ENCODE results near the gene CEL.
"Not testable (repeated sequence)": the region's sequence is repeated elsewhere in the genome, so short reads cannot be mapped to it uniquely, and the experiment has no call there.

Gene CEL

DNA sequence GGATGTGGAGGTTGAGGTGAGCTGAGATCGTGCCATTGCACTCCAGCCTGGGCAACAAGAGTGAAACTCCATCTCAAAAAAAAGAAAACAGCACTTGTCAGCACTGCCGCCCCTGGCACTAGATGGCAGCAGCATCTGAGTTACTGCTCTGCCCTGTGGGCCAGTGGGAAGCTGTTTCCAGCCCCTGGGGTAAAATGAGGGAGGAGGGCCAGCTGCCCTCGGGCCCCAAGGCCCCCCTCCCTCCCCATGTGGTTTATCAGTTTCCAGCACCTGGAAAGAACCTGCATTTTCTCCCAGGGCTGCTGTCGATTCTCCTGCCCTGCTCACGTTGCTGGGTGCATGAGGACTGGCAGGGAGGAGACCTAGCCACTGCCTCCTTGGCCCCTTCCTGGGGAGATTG, 13.2 kb upstream of the CEL start:
- no peak for DNase-seq

- no peak for DNase-seq
Measured at GRCh38 chr9:133049043-133049442, 12.7 kb upstream of the CEL start.

- DNase-seq, result no peak
Measured at GRCh38 chr9:133050142-133050541, 11.6 kb upstream of the CEL start.

GRCh38 chr9:133050781-133051180, 11.0 kb upstream of the CEL start:
- no peak for DNase-seq

DNA sequence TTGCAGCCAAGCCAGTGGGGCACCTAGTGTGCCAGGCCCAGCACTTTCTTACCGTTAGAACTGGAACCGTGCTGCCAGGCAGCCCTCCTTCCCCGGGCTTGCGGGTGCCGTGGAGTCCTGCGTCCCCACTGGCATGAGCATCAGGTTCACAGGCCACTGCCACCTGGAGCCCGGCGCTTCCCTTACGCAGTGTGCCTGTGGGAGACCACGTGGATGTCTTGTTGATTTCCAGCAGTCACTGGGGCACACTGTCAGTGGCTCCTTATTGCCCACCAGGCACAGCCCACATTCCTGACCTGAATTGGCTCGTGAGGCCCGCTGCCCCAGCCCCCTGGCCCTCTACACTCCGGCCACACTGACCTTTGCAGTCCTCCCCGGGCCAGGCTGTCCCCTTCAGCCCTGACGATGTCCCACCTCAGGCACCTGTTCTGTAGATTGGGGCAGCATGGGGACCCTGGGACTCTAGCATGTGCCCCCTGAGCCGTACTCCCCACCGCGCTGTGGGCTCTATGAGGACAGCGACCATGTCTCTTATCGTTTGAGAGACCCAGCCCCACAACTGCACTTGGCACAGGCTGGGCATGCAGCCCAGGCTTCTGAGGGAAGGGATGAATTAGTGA, 10.4 kb upstream of the CEL start:
- no peak for DNase-seq

- no peak for DNase-seq
Measured at GRCh38 chr9:133051966-133052539, 9.7 kb upstream of the CEL start.

DNA sequence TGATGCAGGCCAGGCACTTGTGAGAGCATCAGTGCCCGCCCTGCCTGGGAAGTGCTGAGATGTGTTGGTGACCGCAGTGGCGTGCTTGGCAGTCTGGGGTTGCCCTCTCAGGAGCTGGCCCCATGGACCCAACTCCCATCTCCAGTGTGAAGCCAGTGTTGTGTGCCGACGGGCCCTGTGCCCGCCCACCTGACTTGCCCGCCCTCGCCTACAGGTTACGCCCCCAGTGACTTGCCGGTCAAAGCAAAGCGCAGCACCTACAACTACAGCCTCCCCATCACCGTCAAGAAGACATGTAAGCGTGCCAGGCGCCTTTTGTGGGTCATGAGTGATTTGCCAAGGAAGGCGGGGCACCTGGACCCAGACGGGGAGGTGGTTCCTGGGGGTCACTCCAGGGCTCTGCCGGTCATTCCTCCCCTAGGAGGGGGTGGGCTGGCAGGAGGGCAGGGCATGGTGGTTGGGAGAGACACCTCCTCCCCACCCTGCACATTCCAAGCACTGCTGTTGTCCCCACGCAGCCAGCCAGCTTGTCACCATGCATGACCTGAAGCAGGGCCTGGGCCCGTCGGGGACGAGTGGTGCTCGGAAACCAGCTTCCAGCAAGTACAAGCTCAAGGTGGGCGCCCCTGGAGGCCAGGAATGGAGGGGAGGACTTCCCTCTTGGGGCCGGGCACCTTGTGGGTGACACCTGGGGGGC, 7.4 kb upstream of the CEL start:
- no peak for DNase-seq

GRCh38 chr9:133054966-133055365, 6.8 kb upstream of the CEL start:
- DNase-seq, result no peak

DNA sequence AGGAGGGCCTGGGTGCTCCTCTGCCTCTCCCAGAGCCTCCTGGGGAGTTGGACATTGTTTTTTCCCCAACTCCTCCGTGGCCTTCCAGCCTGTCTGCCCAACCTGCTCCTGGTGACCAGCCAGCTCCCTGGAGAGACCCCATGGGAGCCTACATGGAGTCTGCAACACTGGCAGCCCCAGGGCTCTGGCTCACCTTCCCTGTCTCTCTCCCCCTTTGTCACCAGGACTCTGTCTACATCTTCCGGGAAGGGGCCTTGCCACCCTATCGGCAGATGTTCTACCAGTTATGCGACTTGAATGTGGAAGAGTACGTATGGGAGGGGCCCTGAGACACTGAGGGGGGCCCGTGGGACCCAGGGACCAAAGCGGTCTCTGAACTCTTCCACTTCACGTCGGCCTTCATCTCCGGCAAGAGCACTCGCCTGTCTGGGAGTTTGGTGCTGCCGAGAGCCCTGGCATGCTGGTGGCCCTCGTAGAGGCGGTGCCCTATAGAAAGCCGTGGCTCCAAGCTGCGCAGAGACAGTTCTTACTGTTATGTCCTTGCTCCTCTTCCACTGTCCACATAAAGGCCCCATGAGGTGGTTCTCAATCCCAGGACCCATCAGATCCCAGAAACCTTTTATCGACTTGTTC, 5.9 kb upstream of the CEL start:
- no peak for DNase-seq

DNA sequence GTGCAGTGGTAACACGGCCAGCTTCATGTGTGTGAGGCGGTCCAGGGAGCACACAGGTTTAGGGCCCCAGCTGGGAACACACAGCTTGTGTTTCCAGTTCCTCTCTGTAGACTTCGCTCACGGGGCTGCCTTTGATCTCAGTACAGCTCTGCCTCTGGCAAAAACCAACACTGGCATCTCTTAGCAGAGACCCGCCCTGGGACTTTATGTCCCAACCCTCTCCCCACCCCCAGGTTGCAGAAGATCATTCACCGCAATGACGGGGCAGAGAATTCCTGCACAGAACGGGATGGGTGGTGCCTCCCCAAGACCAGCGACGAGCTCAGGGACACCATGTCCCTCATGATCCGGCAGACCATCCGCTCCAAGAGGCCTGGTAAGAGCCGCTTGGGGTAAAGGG, 5.2 kb upstream of the CEL start:
- DNase-seq, result no peak

GRCh38 chr9:133057006-133057405, 4.8 kb upstream of the CEL start:
- no peak for DNase-seq

DNA sequence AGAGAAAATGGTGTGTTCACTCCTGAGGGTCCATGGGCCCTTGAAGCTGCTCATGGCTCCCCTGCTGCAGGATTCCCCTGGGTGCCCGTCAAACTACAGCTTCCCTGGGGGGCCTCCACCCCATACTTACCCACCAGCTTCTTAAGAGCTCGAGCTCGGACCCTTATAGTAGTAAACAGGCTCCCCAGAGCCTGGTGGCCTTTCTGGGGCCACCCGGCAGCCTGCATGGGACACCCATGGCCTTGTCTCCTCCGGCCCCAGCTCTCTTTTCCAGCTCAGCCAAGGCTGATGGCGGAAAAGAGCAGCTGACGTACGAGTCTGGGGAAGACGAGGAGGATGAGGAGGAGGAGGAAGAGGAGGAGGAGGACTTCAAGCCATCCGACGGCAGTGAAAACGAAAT, 4.2 kb upstream of the CEL start:
- DNase-seq, result no peak

DNA sequence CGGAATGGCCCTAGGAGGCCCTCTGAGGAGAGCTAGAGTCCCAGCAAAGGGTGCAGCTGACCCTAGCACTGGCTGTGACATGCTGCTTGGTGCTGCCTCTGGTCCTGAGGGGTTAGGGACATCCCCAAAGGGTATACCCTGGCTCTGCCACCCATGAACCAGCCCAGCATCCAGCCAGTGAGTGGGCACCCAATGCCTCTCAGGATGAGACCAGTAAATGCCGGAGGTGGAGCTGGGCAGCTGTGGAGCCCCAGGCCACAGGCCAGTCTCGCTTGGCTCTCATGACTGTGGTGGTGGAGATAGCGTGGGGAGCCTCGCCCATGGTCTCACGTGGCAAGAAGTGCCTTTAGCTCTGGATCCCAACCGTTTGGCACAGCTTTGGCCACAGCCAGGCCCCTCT, 3.7 kb upstream of the CEL start:
- no peak for DNase-seq

- no peak for DNase-seq
Measured at GRCh38 chr9:133058550-133059320, 3.0 kb upstream of the CEL start.

- no peak for DNase-seq
Measured at GRCh38 chr9:133059623-133060022, 2.2 kb upstream of the CEL start.

- no peak for DNase-seq
Measured at GRCh38 chr9:133060417-133060841, 1.4 kb upstream of the CEL start.

DNA sequence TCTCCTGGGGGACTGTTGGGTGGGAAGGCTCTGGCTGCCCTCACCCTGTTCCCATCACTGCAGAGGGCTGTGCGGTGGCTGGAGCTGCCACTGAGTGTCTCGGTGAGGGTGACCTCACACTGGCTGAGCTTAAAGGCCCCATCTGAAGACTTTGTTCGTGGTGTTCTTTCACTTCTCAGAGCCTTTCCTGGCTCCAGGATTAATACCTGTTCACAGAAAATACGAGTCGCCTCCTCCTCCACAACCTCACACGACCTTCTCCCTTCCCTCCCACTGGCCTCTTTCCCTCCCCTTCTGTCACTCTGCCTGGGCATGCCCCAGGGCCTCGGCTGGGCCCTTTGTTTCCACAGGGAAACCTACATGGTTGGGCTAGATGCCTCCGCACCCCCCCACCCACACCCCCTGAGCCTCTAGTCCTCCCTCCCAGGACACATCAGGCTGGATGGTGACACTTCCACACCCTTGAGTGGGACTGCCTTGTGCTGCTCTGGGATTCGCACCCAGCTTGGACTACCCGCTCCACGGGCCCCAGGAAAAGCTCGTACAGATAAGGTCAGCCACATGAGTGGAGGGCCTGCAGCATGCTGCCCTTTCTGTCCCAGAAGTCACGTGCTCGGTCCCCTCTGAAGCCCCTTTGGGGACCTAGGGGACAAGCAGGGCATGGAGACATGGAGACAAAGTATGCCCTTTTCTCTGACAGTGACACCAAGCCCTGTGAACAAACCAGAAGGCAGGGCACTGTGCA, 590 bp upstream of the CEL start:
- not testable (repeated sequence) for DNase-seq

- DNase-seq, result not testable (repeated sequence)
Measured at GRCh38 chr9:133062569-133062968, 788 bp downstream of the CEL start.

DNA sequence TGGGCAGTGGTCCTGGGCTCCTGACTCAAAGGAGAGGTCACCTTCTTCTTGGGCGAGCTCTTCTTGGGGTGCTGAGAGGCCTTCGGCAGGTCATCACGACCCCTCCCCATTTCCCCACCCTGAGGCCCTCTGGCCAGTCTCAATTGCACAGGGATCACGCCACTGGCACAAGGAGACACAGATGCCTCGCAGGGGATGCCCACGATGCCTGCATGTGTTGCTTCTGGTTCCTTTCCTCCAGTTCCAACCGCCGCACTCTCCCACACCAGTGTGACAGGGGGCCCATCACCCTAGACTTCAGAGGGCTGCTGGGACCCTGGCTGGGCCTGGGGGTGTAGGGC, 1.3 kb downstream of the CEL start:
- DNase-seq, result no peak

DNA sequence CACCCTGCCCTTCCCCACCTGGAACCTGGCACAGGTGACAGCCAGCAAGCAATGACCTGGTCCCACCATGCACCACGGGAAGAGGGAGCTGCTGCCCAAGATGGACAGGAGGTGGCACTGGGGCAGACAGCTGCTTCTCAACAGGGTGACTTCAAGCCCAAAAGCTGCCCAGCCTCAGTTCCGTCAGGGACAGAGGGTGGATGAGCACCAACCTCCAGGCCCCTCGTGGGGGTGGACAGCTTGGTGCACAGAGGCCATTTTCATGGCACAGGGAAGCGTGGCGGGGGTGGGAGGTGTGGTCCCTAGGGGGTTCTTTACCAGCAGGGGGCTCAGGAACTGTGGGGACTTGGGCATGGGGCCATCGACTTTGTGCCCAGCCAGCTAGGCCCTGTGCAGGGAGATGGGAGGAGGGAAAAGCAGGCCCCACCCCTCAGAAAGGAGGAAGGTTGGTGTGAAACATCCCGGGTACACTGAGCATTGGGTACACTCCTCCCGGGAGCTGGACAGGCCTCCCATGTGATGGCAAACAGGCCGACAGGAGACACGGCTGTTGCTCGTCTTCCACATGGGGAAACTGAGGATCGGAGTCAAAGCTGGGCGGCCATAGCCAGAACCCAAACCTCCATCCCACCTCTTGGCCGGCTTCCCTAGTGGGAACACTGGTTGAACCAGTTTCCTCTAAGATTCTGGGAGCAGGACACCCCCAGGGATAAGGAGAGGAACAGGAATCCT, 1.9 kb downstream of the CEL start:
- no peak for DNase-seq

DNA sequence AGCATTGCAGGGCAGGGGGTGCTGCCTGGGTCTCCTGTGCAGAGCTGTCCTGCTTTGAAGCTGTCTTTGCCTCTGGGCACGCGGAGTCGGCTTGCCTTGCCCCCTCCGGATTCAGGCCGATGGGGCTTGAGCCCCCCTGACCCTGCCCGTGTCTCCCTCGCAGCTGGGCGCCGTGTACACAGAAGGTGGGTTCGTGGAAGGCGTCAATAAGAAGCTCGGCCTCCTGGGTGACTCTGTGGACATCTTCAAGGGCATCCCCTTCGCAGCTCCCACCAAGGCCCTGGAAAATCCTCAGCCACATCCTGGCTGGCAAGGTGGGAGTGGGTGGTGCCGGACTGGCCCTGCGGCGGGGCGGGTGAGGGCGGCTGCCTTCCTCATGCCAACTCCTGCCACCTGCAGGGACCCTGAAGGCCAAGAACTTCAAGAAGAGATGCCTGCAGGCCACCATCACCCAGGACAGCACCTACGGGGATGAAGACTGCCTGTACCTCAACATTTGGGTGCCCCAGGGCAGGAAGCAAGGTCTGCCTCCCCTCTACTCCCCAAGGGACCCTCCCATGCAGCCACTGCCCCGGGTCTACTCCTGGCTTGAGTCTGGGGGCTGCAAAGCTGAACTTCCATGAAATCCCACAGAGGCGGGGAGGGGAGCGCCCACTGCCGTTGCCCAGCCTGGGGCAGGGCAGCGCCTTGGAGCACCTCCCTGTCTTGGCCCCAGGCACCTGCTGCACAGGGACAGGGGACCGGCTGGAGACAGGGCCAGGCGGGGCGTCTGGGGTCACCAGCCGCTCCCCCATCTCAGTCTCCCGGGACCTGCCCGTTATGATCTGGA, 2.7 kb downstream of the CEL start:
- DNase-seq, result no peak

Data from NCI-H187 treated with DMSO at 0.1 percent for 48 hours (cell line).